ENCODE data around the gene C19orf33. TPM values are rescaled to one million over a fixed set of nuclear protein-coding genes. Genes with fewer than 3 reads are reported as not detected.

Gene C19orf33
- total and polyA plus RNA-seq, 2 of the 8 experiments (the other 6 are each of a cell fraction or from before 2014, with no cell fraction given), result 6.0 to 36.0 TPM

DNA sequence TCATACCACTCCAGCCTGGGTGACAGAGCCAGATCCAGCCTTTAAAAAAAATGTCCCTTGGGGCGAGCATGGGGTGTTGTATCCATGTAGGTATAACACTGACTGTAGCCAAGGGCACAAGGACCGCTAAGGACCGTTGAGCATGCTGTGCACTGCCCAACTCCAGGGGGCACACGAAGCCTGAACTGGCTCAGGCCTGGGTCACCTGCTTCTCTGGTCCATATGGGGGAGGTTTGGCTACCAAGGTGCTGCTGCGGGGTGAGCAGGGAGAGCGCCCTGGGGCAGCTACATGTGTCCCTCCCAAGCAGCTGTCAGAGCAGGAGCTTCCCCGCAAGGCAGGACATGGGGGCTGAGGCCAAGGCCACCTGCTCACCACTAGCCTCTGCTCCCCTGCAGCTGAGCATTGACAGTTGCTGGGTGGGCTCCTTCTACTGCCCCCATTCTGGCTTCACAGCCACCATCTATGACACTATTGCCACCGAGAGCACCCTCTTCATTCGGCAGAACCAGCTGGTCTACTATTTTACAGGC, 47.9 kb downstream of the C19orf33 start:
- no peak overlapping the region for H3K18ac ChIP-seq (ENCODE audit: extremely low read depth, low read length)
- FAIRE-seq (no peak), DNase-seq (ENCODE audit: low read depth in 1 of 2, low spot score in 2 of 2) (no peak)
- no peak overlapping the region for H2BK20ac ChIP-seq (ENCODE audit: low read length)
- no peak overlapping the region for H2AFZ ChIP-seq (ENCODE audit: low read length)
- 0 out of 2 replicates have a peak overlapping the region, but pooled peaks have one; percentile 39 for H2BK12ac ChIP-seq (ENCODE audit: low read depth, low read length)
- H3K23me2 ChIP-seq (ENCODE audit: low read depth, low read length), result no peaks in the 10 kb centered on the region
- H3K36me3 ChIP-seq (ENCODE audit: control insufficient read depth in 2 of 4, insufficient read depth in 4 of 4, low read length in 3 of 4), result no peaks in the 10 kb centered on the region
- POLR2A ChIA-PET (ENCODE audit: partially characterized antibody), result interaction anchor here (0.7 to 1.6 kb wide), 6 partner anchors 9 to 34 kb away, joined by 3 to 6 read pairs (median 4); no protein-coding TSS in a partner anchor
- CTCF ChIA-PET (ENCODE audit: partially characterized antibody), result interaction anchor here (0.7 to 3.8 kb wide), 7 partner anchors 9 to 209 kb away, joined by 3 to 15 read pairs (median 4); no protein-coding TSS in a partner anchor
- H2BK120ac ChIP-seq (replicated peaks; ENCODE audit: low read depth, low read length), result no peak overlapping the region
- H2BK5ac ChIP-seq (ENCODE audit: low read depth, low read length), result no peak overlapping the region
- TF ChIP-seq ZNF274 (IDR thresholded peaks at IDR 0.05; ENCODE audit: borderline replicate concordance, extremely low read depth, low read length) (no peak), SUZ12 (IDR thresholded peaks at IDR 0.05; ENCODE audit: low read length) (no peak), KDM1A (IDR thresholded peaks at IDR 0.05; ENCODE audit: borderline replicate concordance, low read length) (no peak), EZH2 (IDR thresholded peaks at IDR 0.05; ENCODE audit: low read depth, low read length, severe bottlenecking) (no peak), SRF (IDR thresholded peaks at IDR 0.05; ENCODE audit: low read depth, low read length) (no peak), YY1 (IDR thresholded peaks at IDR 0.05; ENCODE audit: low read depth, low read length) (no peak), CHD2 (IDR thresholded peaks at IDR 0.05; ENCODE audit: low read length) (no peak)
- TF ChIP-seq, protein P1, sequence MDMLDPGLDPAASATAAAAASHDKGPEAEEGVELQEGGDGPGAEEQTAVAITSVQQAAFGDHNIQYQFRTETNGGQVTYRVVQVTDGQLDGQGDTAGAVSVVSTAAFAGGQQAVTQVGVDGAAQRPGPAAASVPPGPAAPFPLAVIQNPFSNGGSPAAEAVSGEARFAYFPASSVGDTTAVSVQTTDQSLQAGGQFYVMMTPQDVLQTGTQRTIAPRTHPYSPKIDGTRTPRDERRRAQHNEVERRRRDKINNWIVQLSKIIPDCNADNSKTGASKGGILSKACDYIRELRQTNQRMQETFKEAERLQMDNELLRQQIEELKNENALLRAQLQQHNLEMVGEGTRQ (IDR thresholded peaks at IDR 0.05; ENCODE audit: low read length), result no peak
- TF ChIP-seq, protein P2, sequence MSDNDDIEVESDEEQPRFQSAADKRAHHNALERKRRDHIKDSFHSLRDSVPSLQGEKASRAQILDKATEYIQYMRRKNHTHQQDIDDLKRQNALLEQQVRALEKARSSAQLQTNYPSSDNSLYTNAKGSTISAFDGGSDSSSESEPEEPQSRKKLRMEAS (IDR thresholded peaks at IDR 0.05), result no peak
- no peaks in the 10 kb centered on the region; a peak in 1 of 7 replicates for H3K27me3 ChIP-seq (replicated peaks in 1 of 4; ENCODE audit: control insufficient read depth in 3 of 4, extremely low read depth in 1 of 4, insufficient read depth in 3 of 4, low read length in 3 of 4)
- H3K27ac ChIP-seq (ENCODE audit: low read depth, low read length), result no peak overlapping the region
- H3K79me1 ChIP-seq (ENCODE audit: low read depth, low read length), result no peaks in the 10 kb centered on the region
- no peaks in the 10 kb centered on the region for H3K9me3 ChIP-seq (ENCODE audit: insufficient read depth in 2 of 2, low read depth in 1 of 2, low read length in 1 of 2)
- H3K14ac ChIP-seq (ENCODE audit: insufficient read length), result no peak overlapping the region
- no peak overlapping the region for H4K8ac ChIP-seq (ENCODE audit: extremely low read depth, insufficient read depth, low read length)
- no peak overlapping the region for H2AK5ac ChIP-seq (ENCODE audit: low read depth, low read length)
- no peak overlapping the region for H4K91ac ChIP-seq (replicated peaks; ENCODE audit: insufficient read length, low read length)
- H4K5ac ChIP-seq (ENCODE audit: insufficient read length, low read depth, low read length), result no peak overlapping the region
- 75% methylated on average over 9 of the region's 9 CpGs; no CpG with 5 or more reads in 1 of the 2 experiments for WGBS, 2 experiments (ENCODE audit: extremely low coverage in 1 of 2, insufficient coverage in 1 of 2, insufficient read length in 1 of 2, insufficient replicate concordance in 2 of 2, low coverage in 1 of 2, low lambda C conversion rate in 2 of 2, missing lambda C conversion rate in 1 of 2)
- no peaks in the 10 kb centered on the region for H3K79me2 ChIP-seq (ENCODE audit: control insufficient read depth in 1 of 2, insufficient read depth in 2 of 2, low read length in 2 of 2)
- H4K20me1 ChIP-seq (replicated peaks in 1 of 2; ENCODE audit: control insufficient read depth in 1 of 2, insufficient read depth in 2 of 2, low read length in 2 of 2), result no peaks in the 10 kb centered on the region
- no peak overlapping the region for H3K4me2 ChIP-seq (ENCODE audit: insufficient read depth in 1 of 2, low read depth in 2 of 2, low read length in 2 of 2)
- H3K4ac ChIP-seq (replicated peaks; ENCODE audit: insufficient read length, low read depth, low read length), result peak overlapping the region; percentile 38
- H3K9ac ChIP-seq (replicated peaks in 1 of 4; ENCODE audit: extremely low read depth in 1 of 4, low read depth in 3 of 4, low read length in 3 of 4), result no peak overlapping the region
- H3K4me3 ChIP-seq (ENCODE audit: extremely low read depth in 1 of 4, insufficient read depth in 2 of 4, low read depth in 3 of 4, low read length in 4 of 4), result no peak overlapping the region
- no peaks in the 10 kb centered on the region for H3K4me1 ChIP-seq (replicated peaks in 1 of 4; ENCODE audit: control insufficient read depth in 3 of 4, insufficient read depth in 4 of 4, low read length in 3 of 4)
- no peak overlapping the region for H2BK15ac ChIP-seq (ENCODE audit: low read length)
- H3K23ac ChIP-seq (ENCODE audit: insufficient read length), result no peak overlapping the region
- H3K56ac ChIP-seq (replicated peaks; ENCODE audit: insufficient read length, low read depth, low read length), result no peak overlapping the region

Data from H1 (cell line).